Panc1 (cell line): ENCODE results near the gene GPRIN1. TPM values are rescaled to one million over a fixed set of nuclear protein-coding genes. Genes with fewer than 3 reads are reported as not detected.
"Not testable (repeated sequence)": the region's sequence is repeated elsewhere in the genome, so short reads cannot be mapped to it uniquely, and the experiment has no call there.

ENCODE experiments used
- ATAC-seq: fragments of 200-7000 bp; cut with Tn5 transposase; 2 replicates; pipeline ENCODE4 v1.9.1; 2020; ENCODE audit warnings: mild to moderate bottlenecking, moderate library complexity
- BruUV-seq: library from RNA; stranded (reverse); fragments of 400-500 nt; replicated peaks from 2 replicates; lab custom pipeline; 2021; lab: Mats Ljungman, UMichigan
- CTCF ChIA-PET: fragments of 300-600 bp; sonication (Branson Sonifier 250); formaldehyde crosslinking; loops from one replicate; lab custom pipeline; 2022; ENCODE audit warnings: antibody characterized with exemption; lab: Charles Lee
- POLR2A ChIA-PET: fragments of 300-600 bp; sonication (Branson Sonifier 250); formaldehyde crosslinking; loops from one replicate; lab custom pipeline; 2022; ENCODE audit warnings: antibody characterized with exemption; lab: Charles Lee
- DNase-seq: peaks from one replicate; pipeline ENCODE4 v3.0.0-alpha.2; 2010; ENCODE audit warnings: low read depth, low spot score
- H3K27ac ChIP-seq: 2 replicates; pipeline ENCODE4 v1.5.1; 2011; ENCODE audit warnings: mild to moderate bottlenecking, low read length, inconsistent platforms
- H3K27me3 ChIP-seq: fragments of 200-500 bp; sonication (Bioruptor generic); 2 replicates; pipeline ENCODE4 v1.6.0; 2014; ENCODE audit warnings: low read length, inconsistent platforms; ENCODE audit not compliant: control insufficient read depth, insufficient read depth
- H3K36me3 ChIP-seq: fragments of 200-500 bp; sonication (Bioruptor generic); 2 replicates; pipeline ENCODE4 v1.5.1; 2014; ENCODE audit warnings: inconsistent platforms, mild to moderate bottlenecking, low read length, moderate library complexity; ENCODE audit not compliant: control insufficient read depth, insufficient read depth
- H3K4me1 ChIP-seq: 2 replicates; pipeline ENCODE4 v1.5.1; 2011; ENCODE audit warnings: inconsistent platforms, mild to moderate bottlenecking, low read length, moderate library complexity; ENCODE audit not compliant: control insufficient read depth, insufficient read depth
- H3K4me3 ChIP-seq, 2 experiments: 2 replicates each; pipeline ENCODE4 v1.5.1; 2011 to 2012; ENCODE audit warnings: low read depth in 2 of 2, low read length in 2 of 2, mild to moderate bottlenecking in 2 of 2, inconsistent platforms in 1 of 2, moderate library complexity in 1 of 2
- H3K9me3 ChIP-seq: fragments of 200-500 bp; sonication (Bioruptor generic); 2 replicates; pipeline ENCODE4 v1.5.1; 2014; ENCODE audit warnings: low read depth, mild to moderate bottlenecking, inconsistent platforms, low read length, moderate library complexity; ENCODE audit not compliant: control insufficient read depth, insufficient read depth
- CTCF ChIP-seq: fragments of 450-650 bp; IDR thresholded peaks from 2 replicates; pipeline ENCODE4 v1.5.1; 2017; ENCODE audit warnings: mild to moderate bottlenecking
- POLR2AphosphoS5 ChIP-seq: IDR thresholded peaks from 2 replicates; pipeline ENCODE4 v1.6.1; 2012; ENCODE audit warnings: mild to moderate bottlenecking, low read depth, low read length, moderate library complexity
- REST ChIP-seq, 2 experiments: IDR thresholded peaks; 2 replicates each; pipeline ENCODE4 v1.6.1; 2011 to 2012; ENCODE audit warnings: low read depth in 2 of 2, control low read depth in 1 of 2, low read length in 1 of 2, mild to moderate bottlenecking in 1 of 2, moderate library complexity in 1 of 2; ENCODE audit not compliant: insufficient read depth in 1 of 2
- SIN3A ChIP-seq: IDR thresholded peaks from 2 replicates; pipeline ENCODE4 v1.6.1; 2012; ENCODE audit warnings: low read depth, mild to moderate bottlenecking, low read length, moderate library complexity, borderline replicate concordance; ENCODE audit not compliant: insufficient read depth
- TCF7L2 ChIP-seq: IDR thresholded peaks from 2 replicates; pipeline ENCODE4 v1.6.1; 2011; ENCODE audit warnings: mild to moderate bottlenecking, low read depth, low read length, inconsistent platforms
- in situ Hi-C: cut with HindIII; loops from 2 replicates; pipeline ENCODE4 v1.10.0; 2016; ENCODE audit warnings: low sequenced_read_pairs, low pct_unique_long_range_greater_than_20kb
- intact Hi-C: fragments of 100-400 bp; cut with micrococcal nuclease; formaldehyde crosslinking; loops from one replicate; pipeline ENCODE4 v1.10.0; 2022; ENCODE audit not compliant: unreplicated experiment
- total RNA-seq: library from RNA; stranded (reverse); gene quantifications from one replicate; pipeline ENCODE4 v1.2.1, GENCODE V29; 2021; ENCODE audit not compliant: unreplicated experiment

The GPRIN1 gene
- total RNA-seq, 1 experiment from 2014 or later: 18.9 TPM

GRCh38 chr5:176606032-176606431 is 3.9 kb downstream of the GPRIN1 start:
- no peak for DNase-seq
- H3K27me3 ChIP-seq: no peaks in the 10 kb centered on the region
- CTCF ChIA-PET: no interaction called here
- no peaks in the 10 kb centered on the region for H3K36me3 ChIP-seq
- TF ChIP-seq TCF7L2 (no peak), POLR2AphosphoS5 (no peak), REST (IDR thresholded peaks at IDR 0.05; ENCODE audit: insufficient read depth in 1 of 2, low read depth in 2 of 2, low read length in 1 of 2) (no peak), SIN3A (no peak)
- H3K9me3 ChIP-seq: no peaks in the 10 kb centered on the region
- no peak overlapping the region for H3K4me3 ChIP-seq
- intact Hi-C loops (no loop called here), in situ Hi-C loops (no loop called here)
- POLR2A ChIA-PET: no interaction called here
- no peak for ATAC-seq
- no peak overlapping the region for H3K27ac ChIP-seq
- peaks cover 14% of the 10 kb centered on the region for H3K4me1 ChIP-seq
- BruUV-seq: no TSS peak

- POLR2A ChIA-PET: no interaction called here
- no peak overlapping the region for H3K4me3 ChIP-seq
- TF ChIP-seq TCF7L2: no peak
- TF ChIP-seq SIN3A: no peak
- no peaks in the 10 kb centered on the region for H3K27me3 ChIP-seq
- no TSS peak for BruUV-seq
- DNase-seq (no peak), ATAC-seq (no peak)
- CTCF ChIA-PET: no interaction called here
- in situ Hi-C loops: no loop called here
- no peaks in the 10 kb centered on the region for H3K36me3 ChIP-seq
- no peak overlapping the region for H3K27ac ChIP-seq
- intact Hi-C loops: no loop called here
- no peaks in the 10 kb centered on the region for H3K9me3 ChIP-seq
- H3K4me1 ChIP-seq: peaks cover 2% of the 10 kb centered on the region; the same call in 1 of the 2 replicates
Observed at GRCh38 chr5:176603091-176603490, 6.9 kb downstream of the GPRIN1 start.

GRCh38 chr5:176601901-176602482 is 8.0 kb downstream of the GPRIN1 start:
- ChIA-PET POLR2A (no interaction called here), CTCF (no interaction called here)
- H3K4me3 ChIP-seq: no peak overlapping the region
- TF ChIP-seq CTCF: no peak
- TF ChIP-seq TCF7L2: no peak
- no peak for TF ChIP-seq POLR2AphosphoS5
- TF ChIP-seq SIN3A: no peak
- no peak for TF ChIP-seq REST (IDR thresholded peaks at IDR 0.05; ENCODE audit: insufficient read depth in 1 of 2, low read depth in 2 of 2, low read length in 1 of 2)
- H3K9me3 ChIP-seq: no peaks in the 10 kb centered on the region
- no peak overlapping the region for H3K27ac ChIP-seq
- in situ Hi-C loops (no loop called here), intact Hi-C loops (no loop called here)
- peaks cover 2% of the 10 kb centered on the region; the same call in 1 of the 2 replicates for H3K4me1 ChIP-seq
- no peaks in the 10 kb centered on the region for H3K27me3 ChIP-seq
- no TSS peak for BruUV-seq
- no peaks in the 10 kb centered on the region for H3K36me3 ChIP-seq
- DNase-seq (no peak), ATAC-seq (no peak)

GRCh38 chr5:176599749-176600430 is 10.1 kb downstream of the GPRIN1 start:
- CTCF ChIA-PET, H3K4me3 ChIP-seq, DNase-seq, POLR2A ChIA-PET, intact Hi-C loops, H3K27me3 ChIP-seq, in situ Hi-C loops, H3K9me3 ChIP-seq, H3K4me1 ChIP-seq, ATAC-seq, H3K27ac ChIP-seq, BruUV-seq, H3K36me3 ChIP-seq: not testable (repeated sequence)
